Activated T-cell treated with anti-CD3 and anti-CD28 coated beads, Interleukin-2, amount 50 U/mL, for 4 hours (primary cell): ENCODE results near the gene RBM4. TPM values are rescaled to one million over a fixed set of nuclear protein-coding genes. Genes with fewer than 3 reads are reported as not detected.
A peak's percentile ranks its signal among the peaks of the same experiment; 100 is the strongest.

ENCODE experiments used
- ATAC-seq, 2 donors: fragments of 200-7000 bp; cut with Tn5 transposase; one replicate each; pipeline ENCODE4 v1.10.0; 2021
- DNase-seq: peaks from one replicate; pipeline ENCODE4 v3.0.0-alpha.2; 2020
- H3K27me3 Mint-ChIP-seq: one replicate; pipeline ENCODE4 v1.8.0; 2021; ENCODE audit warnings: low read depth, mixed read lengths
- H3K36me3 Mint-ChIP-seq: one replicate; pipeline ENCODE4 v1.8.0; 2022; ENCODE audit warnings: mixed read lengths; ENCODE audit not compliant: insufficient read depth
- H3K4me1 Mint-ChIP-seq: one replicate; pipeline ENCODE4 v1.8.0; 2021; ENCODE audit warnings: low read depth, mixed read lengths
- H3K4me3 Mint-ChIP-seq: one replicate; pipeline ENCODE4 v1.8.0; 2021; ENCODE audit warnings: mild to moderate bottlenecking, moderate library complexity, mixed read lengths
- H3K9me3 Mint-ChIP-seq: one replicate; pipeline ENCODE4 v1.8.0; 2021; ENCODE audit warnings: mixed read lengths
- total RNA-seq, 3 donors: library from RNA; stranded (reverse); gene quantifications; one replicate each; pipeline ENCODE4 v1.2.1, GENCODE V29; 2021

RBM4 gene
- total RNA-seq, 3 donors from 2014 or later: 135 to 150 (median 138) TPM

GRCh38 chr11:66686100-66686785 lies 47.7 kb downstream of the RBM4 start:
- ATAC-seq (no peak), DNase-seq (no peak)
- Mint-ChIP-seq H3K27me3 (peaks cover 6% of the 10 kb centered on the region), H3K9me3 (no peaks in the 10 kb centered on the region), H3K4me1 (no peaks in the 10 kb centered on the region), H3K36me3 (no peaks in the 10 kb centered on the region), H3K4me3 (no peak overlapping the region)

GRCh38 chr11:66686801-66687750 lies 48.6 kb downstream of the RBM4 start:
- Mint-ChIP-seq H3K36me3 (no peaks in the 10 kb centered on the region), H3K27me3 (peaks cover 6% of the 10 kb centered on the region)

GRCh38 chr11:66687831-66688281 lies 49.4 kb downstream of the RBM4 start:
- peaks cover 6% of the 10 kb centered on the region for H3K27me3 Mint-ChIP-seq
- no peak for ATAC-seq
- no peaks in the 10 kb centered on the region for H3K36me3 Mint-ChIP-seq
- H3K4me3 Mint-ChIP-seq: no peak overlapping the region
- no peaks in the 10 kb centered on the region for H3K4me1 Mint-ChIP-seq
- H3K9me3 Mint-ChIP-seq: no peaks in the 10 kb centered on the region
- DNase-seq: no peak

More at GRCh38 chr11:66686801-66687750, 48.6 kb downstream of the RBM4 start:
- Mint-ChIP-seq H3K4me3 (no peak overlapping the region), H3K9me3 (no peaks in the 10 kb centered on the region), H3K4me1 (no peaks in the 10 kb centered on the region)
- DNase-seq (no peak), ATAC-seq (no peak)

DNA sequence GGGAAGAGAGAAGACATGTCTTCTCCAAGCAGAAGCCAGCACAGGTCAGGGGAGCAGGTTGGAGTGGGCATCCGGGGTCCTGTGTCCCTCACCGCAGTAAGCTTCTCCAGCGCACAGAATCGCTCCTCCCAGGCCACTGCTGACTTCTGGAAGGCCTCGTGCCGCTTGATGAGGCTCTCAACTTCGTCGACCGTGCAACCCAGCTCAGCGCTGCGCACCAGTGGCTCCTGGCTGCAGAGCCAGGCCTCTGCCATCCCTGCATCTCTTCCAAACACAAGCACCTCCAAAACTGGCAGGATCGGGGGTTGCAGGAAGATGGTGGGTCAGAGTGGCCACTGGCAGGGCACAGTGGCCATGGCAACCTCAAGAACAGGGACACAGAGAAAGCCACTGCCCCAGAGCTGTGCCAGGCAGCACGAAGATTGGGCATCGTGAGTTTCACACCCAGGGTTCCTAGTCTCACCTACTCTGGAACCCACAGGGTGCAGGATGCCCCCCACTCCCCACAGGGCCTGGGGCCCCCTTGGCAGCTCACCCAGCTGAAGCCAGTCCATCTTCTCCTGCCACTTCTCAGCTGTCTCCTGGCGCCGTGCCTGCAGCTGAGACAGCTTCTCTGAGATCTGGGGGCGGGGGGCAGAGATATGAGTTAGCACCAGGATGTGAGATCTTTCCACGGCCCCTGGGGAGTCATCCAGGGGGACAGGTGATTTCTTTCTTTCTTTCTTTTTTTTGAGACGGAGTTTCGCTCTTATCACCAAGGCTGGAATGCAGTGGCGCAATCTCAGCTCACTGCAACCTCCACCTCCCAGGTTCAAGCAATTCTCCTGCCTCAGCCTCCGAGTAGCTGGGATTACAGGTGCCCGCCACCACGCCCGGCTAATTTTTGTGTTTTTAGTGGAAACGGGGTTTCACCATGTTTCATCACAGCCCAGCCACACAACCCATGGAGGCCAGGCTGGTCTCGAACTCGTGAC lies 50.3 kb downstream of the RBM4 start:
- no peak for DNase-seq
- no peak overlapping the region for H3K4me3 Mint-ChIP-seq
- H3K36me3 Mint-ChIP-seq: no peaks in the 10 kb centered on the region
- ATAC-seq: no peak
- H3K27me3 Mint-ChIP-seq: peaks cover 6% of the 10 kb centered on the region
- H3K9me3 Mint-ChIP-seq: no peaks in the 10 kb centered on the region
- H3K4me1 Mint-ChIP-seq: no peaks in the 10 kb centered on the region

GRCh38 chr11:66689661-66690590 lies 51.4 kb downstream of the RBM4 start:
- Mint-ChIP-seq H3K36me3 (no peaks in the 10 kb centered on the region), H3K4me1 (no peaks in the 10 kb centered on the region), H3K4me3 (no peak overlapping the region), H3K27me3 (peaks cover 6% of the 10 kb centered on the region), H3K9me3 (no peaks in the 10 kb centered on the region)
- no peak for DNase-seq
- no peak for ATAC-seq

DNA sequence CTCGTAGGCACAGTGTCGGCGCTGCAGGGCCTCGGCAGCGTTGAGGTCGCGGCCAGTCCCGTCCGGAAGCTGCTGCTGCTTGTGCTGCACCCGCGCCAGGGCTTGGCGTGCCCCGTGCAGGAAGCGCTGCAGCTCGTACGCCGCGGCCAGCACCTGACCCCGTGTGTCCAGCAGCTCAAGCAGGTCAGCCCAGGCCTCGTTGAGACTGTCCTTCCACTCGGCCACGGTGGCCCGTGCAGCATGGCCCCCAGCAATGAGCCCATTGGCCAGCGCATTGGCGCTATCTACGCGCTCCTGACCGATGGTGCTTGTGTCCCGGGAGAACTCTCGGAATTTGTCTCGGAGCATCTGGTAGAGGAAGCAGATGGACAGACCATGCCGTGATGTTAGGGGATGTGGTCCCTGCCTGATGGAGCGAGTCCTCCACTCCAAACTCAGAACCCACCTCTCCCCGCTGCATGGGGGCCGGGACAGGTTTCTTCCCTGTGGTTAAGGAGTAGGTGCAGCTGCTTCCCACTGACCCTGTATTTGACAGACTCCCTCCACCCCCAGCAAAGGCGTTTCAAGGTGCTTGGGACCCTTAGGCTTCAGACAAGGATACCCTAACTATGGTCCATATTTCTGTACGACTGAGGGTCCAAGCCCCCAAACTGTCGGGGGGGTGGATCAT lies 52.9 kb downstream of the RBM4 start:
- no peaks in the 10 kb centered on the region for H3K36me3 Mint-ChIP-seq
- H3K4me3 Mint-ChIP-seq: no peak overlapping the region
- H3K27me3 Mint-ChIP-seq: peaks cover 5% of the 10 kb centered on the region
- DNase-seq (no peak), ATAC-seq (no peak)
- H3K4me1 Mint-ChIP-seq: no peaks in the 10 kb centered on the region
- no peaks in the 10 kb centered on the region for H3K9me3 Mint-ChIP-seq

DNA sequence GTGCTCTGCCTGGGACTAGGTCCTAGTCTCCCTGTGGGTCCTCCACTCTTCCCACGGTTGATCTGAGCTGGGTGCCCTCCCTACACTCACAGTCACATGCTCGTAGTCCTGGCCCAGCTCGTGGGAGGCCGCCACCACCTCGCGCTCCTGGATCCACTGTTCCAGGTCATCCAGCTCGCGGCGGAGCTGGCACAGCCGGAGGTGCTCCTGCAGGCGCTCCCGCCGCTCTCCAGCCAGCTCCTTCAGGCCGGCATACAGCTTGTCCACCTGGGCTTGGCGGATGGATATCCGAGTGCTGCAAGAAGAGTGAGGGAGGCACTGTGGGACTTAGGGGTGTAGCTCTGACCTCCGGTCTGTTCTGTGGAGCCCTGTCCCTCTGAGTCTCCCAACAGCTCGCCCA lies 53.9 kb downstream of the RBM4 start:
- H3K4me3 Mint-ChIP-seq: no peak overlapping the region
- no peaks in the 10 kb centered on the region for H3K27me3 Mint-ChIP-seq
- no peaks in the 10 kb centered on the region for H3K4me1 Mint-ChIP-seq
- DNase-seq (no peak), ATAC-seq (no peak)
- no peaks in the 10 kb centered on the region for H3K9me3 Mint-ChIP-seq
- H3K36me3 Mint-ChIP-seq: no peaks in the 10 kb centered on the region

GRCh38 chr11:66692871-66693331 lies 54.4 kb downstream of the RBM4 start:
- Mint-ChIP-seq H3K27me3 (no peaks in the 10 kb centered on the region), H3K4me3 (no peak overlapping the region), H3K4me1 (no peaks in the 10 kb centered on the region), H3K9me3 (no peaks in the 10 kb centered on the region), H3K36me3 (no peaks in the 10 kb centered on the region)
- ATAC-seq: no peak
- DNase-seq: no peak

DNA sequence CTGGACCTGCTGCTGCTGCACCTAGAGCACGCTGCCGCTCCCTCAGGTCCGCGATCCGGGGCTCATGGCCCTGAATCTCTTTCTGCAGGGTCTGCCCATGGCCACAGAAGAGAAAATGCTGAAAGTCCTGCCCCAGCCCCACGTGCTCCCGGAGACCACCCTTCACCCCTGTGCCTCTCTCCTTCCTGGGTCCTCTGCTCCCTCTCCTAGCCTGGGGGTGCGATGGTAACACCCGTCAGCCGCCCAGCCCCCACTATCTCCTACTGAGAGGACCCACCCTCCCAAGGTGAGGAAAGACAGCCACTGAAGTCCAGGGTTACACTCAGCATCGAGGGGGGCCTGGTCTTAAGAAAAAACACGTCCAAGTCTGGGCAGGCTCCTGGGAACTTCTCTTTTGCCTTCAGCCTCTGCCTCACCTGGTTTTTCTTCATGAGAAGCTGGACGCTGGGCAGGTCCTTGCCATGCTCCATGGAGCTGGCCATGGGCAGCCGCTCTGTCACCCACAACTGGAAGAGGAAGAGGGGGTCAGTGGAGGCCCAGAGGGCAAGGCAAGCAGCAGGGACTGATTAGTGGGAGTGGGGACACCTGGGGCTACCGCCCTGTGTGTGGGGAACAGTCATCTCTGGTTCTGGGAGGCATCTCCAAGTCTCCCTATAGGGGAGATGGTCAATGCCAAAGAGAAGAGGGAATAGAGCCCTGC lies 55.0 kb downstream of the RBM4 start:
- Mint-ChIP-seq H3K4me3 (no peak overlapping the region), H3K27me3 (no peaks in the 10 kb centered on the region), H3K36me3 (no peaks in the 10 kb centered on the region), H3K4me1 (no peaks in the 10 kb centered on the region), H3K9me3 (no peaks in the 10 kb centered on the region)
- ATAC-seq (no peak), DNase-seq (no peak)

- no peak for DNase-seq
- H3K36me3 Mint-ChIP-seq: no peaks in the 10 kb centered on the region
- no peaks in the 10 kb centered on the region for H3K4me1 Mint-ChIP-seq
- H3K4me3 Mint-ChIP-seq: no peak overlapping the region
- ATAC-seq: no peak
- H3K27me3 Mint-ChIP-seq: no peaks in the 10 kb centered on the region
- H3K9me3 Mint-ChIP-seq: no peaks in the 10 kb centered on the region
Measured at GRCh38 chr11:66694056-66694410, 55.5 kb downstream of the RBM4 start.

DNA sequence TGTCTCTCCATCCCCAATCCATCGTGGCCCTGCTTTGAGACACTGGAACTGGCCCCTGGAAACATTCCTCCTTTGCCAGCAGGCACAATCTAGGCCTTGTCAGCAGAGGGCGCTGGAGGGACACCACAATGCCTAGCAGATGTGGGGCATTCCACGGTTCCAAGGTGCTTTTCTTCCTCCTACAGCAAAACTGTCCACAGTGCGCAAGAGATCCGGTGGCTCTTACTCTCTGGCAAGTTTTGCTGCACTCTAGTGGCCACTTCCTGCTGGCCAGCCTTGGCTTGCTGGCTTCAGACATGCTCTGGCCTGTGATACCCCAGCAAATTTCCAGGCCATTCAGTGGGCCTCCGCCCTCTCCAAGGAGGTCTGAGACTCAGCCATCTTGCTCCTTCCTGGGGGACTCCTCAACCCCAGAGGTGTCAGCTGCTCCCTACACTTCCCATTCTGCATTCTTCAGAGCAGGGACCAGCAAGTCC lies 56.3 kb downstream of the RBM4 start:
- peak; percentile 87 to 89 for ATAC-seq
- H3K4me1 Mint-ChIP-seq: no peaks in the 10 kb centered on the region
- no peak overlapping the region for H3K4me3 Mint-ChIP-seq
- H3K9me3 Mint-ChIP-seq: no peaks in the 10 kb centered on the region
- no peaks in the 10 kb centered on the region for H3K27me3 Mint-ChIP-seq
- no peaks in the 10 kb centered on the region for H3K36me3 Mint-ChIP-seq
- peak; percentile 83 for DNase-seq
